HG03521 (cell line): ENCODE measurements around the gene KDM7A.
"Not testable (repeated sequence)": the region's sequence is repeated elsewhere in the genome, so short reads cannot be mapped to it uniquely, and the experiment has no call there.

Source experiments
- ATAC-seq: cut with Tn5 transposase; IDR thresholded peaks from one replicate; pipeline ENCODE4 v1.9.1; 2021; ENCODE audit warnings: mild to moderate bottlenecking, moderate library complexity; ENCODE audit not compliant: unreplicated experiment

Gene KDM7A

DNA sequence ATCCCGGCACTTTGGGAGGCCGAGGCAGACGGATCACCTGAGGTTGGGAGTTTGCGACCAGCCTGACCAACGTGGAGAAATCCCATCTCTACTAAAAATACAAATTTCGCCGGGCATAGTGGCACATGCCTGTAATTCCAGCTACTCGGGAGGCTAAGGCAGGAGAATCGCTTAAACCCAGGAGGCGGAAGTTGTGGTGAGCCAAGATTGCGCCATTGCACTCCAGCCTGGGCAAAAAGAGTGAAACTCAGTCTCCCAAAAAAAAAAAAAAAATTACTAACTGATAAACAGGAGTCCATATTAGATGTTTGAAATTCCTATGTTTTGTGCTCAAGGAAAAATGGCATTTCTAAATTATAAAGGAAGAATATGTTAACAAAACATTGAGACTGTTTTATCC lies 14.7 kb downstream of the KDM7A start:
- ATAC-seq: not testable (repeated sequence)

DNA sequence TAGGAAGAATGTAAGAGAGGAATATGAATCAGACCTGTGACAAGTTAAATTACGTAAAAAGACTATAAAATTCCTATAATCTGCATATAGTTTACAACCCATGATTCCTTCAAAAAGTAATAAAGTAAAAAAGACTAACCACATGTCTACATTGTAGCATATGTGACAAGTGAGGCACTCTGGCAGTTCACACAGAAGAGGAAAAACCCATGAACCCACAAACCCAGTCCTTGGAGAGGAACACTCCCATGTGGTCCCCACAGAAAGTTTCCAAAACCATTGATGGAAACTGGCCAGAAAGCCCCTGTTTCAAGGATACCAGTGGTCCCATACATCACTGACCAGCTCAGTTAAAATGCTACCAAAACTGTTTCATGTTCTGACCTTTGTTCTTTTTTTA lies 15.7 kb downstream of the KDM7A start:
- ATAC-seq: no peak

DNA sequence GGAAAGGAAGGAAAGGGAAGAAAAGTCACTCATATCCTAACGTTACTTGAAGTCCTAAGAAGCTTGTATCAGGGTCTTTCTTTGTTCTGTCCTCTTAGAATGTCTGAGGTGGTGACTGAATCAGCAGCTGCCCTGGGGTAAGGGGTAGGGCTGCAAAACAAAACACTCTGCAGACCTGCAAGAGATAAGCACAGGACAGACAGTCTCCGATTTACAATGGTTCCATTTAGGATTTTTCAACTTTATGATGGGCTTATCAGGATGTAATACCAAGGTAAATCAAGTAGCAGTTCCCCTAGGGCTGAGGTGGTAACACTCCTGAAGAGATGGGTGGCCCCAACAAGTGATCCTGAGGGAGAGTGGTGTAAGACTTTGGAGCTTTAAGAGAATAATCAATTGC lies 16.5 kb downstream of the KDM7A start:
- ATAC-seq: no peak

DNA sequence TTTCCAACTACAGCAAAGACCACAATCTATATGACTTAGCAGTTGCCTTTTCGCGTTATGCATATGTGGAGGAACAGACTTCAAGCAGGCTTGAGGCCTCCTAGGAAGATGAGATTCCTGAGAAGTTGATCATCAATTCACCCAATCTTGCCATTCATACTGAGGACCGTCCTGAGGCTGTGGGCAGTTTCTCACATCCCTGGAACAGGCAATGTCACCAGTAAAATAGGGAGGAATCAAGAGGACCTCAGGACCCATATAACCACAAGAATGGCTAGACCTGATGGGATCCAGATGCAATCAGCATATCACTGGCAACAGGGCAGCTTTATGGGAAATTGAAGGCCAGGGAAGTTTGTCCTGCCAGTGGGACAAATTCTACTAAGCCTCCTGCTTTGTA lies 17.3 kb downstream of the KDM7A start:
- ATAC-seq: no peak

DNA sequence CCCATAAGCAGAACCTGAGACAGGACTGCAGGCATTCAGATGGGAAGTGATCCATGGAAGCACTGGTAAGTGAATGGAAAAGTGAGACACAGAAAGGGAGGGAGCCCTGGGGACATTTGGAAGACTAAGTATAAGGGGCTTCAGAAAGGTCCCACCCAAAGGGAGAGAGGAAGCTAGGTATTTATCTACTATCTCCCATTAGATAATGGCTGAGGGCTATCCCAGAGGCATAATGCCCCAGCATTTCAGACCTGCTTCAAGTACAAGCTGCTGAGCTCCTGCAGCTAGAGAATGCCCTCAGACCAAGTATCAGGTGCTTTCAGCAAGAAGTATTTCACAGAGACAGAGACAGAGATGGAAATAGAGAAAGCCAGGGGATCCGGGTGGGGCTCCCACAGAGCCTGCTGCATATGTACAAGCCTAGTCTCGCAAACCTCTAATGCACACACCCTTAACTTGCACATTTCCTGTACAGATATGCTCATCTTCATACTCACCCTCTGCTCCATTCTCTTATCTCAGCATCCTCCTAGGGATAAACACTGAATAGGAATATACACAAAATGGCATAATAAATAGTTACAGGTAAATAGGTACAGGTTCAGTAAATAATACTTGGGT lies 20.2 kb downstream of the KDM7A start:
- no peak for ATAC-seq

DNA sequence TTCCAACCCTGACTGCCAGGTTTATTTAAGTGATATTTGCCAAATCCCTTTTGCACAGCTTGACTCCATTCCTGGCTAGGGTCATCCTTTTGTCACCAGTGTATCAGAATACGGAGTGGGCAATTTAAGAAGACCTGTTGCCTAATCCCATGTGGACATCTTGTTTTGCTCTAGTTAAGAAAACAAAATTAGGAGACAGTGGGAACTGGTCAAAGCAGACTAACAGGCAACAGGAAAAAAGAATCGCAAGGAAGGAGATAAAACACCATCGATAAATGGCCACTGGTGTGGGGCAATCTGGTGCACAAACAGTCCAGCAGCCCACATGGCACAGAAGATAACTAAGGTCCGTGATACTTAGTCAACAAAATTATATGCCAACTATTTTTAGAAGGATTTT lies 21.4 kb downstream of the KDM7A start:
- no peak for ATAC-seq

DNA sequence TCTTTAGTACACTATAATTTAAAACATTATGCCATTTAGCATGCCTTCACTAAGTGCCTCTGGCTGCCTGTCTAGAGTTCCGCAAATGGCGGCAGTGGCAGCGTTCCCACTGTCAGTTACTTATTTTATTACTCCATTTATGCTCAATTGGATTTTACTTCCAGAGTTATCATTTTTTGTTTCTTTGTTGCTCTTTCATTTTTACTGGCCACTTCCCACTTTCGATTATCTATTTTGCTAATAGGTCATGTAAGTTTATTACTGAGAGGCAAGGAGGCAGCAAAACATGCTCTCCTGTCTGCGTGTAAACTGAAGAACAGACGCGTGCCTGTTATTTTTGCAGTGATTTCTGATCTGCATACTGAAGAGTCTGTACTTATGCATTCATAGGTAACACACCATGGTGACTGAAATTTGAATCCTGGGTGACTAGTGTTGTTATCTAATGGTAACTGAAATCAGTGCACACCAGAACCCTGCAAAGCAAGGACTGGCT lies 23.1 kb downstream of the KDM7A start:
- no peak for ATAC-seq

DNA sequence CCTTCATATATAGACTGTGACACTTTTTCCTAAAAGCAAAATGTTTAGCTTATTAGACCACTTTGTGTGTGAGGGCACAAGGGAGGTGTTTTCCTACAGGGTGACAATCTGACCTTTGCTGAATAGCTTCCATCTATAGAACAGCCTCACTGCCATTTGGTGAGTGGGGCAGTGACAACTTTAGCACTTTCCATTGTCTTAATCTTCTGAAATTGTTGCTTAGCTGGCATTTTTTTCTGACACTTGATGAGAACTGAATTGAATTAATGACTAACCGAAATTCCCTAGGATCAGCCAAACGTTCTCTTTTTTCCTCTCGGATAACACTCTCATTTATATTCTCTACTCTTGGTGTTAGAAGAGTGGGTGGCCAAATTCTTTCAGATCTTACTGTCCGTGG lies 30.2 kb downstream of the KDM7A start:
- no peak for ATAC-seq

DNA sequence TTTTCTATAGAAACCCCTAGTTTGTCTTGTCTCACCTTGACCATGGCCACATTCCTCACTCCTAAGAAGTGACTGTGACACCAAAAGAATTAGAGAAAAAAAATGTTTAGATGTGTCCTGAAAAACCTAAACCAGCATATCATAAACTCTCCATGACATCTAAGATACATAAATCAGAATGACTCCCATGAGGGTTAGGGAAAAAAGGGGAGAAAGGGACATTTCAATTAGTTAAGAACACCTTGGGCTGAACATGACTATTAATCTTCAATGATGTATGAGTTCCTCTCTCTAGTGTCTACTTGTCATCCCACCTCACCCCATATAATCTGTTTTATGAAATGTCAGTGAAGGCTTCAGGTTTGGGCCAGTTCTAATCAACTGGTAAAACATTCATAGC lies 31.1 kb downstream of the KDM7A start:
- ATAC-seq: no peak

DNA sequence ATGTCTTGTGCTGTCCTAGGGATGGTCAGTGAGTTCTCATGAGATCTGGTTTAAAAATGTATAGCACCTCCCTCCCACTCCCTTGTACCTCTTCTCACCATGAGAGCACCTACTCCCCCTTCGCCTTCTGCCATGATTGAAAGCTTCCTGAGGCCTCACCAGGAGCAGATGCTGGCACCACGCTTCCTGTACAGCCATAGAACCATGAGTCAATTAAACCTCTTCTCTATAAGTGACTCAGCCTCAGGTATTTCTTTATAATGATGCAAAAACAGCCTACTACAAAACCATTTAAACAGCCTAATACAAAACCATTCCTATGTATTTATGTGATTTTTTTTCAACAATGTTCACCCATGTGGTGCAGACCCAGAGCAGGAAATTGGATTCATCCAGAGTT lies 32.0 kb downstream of the KDM7A start:
- no peak for ATAC-seq

DNA sequence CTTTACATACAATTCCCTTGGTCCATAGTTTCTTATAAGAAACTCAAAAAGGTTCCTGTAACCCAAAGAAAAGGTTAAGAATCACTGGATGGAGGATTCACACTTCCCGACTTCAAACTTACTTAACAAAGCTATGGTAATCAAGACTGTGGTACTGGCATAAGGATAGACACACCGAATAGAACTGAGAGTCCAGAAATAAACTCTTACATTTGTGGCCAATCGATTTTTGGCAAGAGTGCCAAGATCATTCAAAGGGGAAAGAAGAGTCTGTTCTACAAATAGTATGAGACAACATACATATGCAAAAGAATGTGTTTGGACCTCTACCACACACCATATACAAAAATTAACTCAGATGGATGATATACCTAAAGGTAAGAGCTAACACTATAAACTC lies 32.8 kb downstream of the KDM7A start:
- ATAC-seq: no peak

DNA sequence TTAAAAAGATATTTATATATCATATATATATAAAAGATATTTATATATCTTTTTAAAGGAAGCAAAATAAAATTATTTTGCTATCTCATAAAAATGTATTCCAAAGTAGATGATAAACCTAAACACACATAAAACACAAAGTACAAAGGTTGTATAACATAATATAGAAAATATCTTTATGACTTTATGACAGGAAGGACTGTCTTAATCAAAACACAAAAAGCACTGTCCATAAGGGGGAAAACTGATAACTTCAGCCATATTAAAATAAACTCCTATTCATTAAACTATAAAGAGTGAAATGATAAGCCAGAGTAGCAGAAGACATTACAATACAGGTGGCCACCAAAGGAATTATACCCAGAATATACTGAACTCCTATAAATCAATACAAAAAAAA lies 34.8 kb downstream of the KDM7A start:
- ATAC-seq: no peak

DNA sequence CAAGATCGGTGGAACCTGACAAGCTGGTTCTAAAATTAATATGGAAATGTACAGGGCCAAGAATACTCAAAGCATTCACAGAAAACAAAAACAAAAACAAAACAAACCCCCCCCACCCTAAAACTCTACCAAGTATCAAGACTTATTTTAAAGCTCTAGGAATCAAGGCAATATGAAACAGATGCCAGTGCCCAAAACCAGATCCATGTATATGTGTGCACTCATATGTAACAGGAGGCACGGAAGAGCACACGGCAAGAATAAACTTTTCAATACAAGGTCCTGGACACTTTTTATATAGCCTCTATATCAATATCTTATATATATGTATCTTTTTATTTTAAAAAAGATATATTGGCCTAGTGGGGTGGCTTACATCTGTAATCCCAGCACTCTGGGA lies 35.5 kb downstream of the KDM7A start:
- ATAC-seq: no peak

DNA sequence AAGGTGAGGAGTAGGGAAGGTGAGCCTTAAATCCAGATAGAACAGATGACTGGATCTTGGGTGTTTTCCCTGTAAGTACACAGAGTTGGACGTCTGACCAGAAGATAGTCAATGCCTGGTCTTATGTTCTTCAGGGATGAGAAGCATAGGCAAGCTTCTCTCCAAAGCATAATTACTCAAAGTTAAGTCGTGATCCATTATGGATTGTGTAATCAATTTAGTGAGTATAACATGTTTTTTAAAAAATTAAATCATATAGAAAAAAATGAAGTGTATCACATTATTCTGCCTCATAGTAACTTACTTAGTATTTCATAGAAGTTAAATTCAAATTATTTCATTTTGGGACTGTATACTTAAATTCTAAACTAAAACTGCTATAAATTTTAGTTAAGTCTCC lies 39.7 kb downstream of the KDM7A start:
- no peak for ATAC-seq

DNA sequence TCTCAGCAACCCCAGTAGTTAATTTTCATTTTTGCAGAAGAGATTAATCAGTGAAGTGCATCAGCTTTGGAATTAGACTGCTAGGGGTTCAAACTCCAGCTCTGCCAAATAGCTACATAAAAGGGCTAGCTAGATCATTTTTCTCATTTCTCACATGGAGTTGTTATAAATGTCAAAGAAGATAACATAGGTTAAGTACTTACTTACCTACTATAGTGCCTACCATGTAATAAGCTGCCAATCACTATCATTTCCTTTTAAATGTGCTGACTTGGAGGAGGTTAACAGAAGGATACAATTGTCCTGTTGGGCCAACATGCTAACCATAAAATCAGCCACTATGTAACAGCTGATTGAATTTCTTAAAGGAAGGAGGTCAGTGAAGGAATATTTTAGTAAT lies 40.7 kb downstream of the KDM7A start:
- ATAC-seq: no peak

DNA sequence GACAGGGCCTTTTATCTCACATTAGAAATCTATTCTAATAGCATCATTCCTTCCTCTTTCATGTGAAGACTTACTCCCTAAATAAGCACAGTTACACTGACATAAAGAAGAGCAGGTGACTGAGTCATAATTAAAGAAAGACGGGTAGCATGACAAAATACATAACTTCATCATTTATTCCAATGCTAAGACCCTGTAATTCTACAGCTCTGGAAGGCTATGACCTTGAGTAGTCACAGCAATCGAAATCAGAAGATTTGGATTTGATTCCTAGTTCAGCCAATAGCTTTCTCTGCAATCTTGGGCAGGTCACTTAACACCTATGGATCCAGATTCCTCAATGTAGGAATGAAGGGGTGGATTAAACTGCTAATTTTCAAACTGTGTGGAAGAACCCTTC lies 42.7 kb downstream of the KDM7A start:
- ATAC-seq: no peak

DNA sequence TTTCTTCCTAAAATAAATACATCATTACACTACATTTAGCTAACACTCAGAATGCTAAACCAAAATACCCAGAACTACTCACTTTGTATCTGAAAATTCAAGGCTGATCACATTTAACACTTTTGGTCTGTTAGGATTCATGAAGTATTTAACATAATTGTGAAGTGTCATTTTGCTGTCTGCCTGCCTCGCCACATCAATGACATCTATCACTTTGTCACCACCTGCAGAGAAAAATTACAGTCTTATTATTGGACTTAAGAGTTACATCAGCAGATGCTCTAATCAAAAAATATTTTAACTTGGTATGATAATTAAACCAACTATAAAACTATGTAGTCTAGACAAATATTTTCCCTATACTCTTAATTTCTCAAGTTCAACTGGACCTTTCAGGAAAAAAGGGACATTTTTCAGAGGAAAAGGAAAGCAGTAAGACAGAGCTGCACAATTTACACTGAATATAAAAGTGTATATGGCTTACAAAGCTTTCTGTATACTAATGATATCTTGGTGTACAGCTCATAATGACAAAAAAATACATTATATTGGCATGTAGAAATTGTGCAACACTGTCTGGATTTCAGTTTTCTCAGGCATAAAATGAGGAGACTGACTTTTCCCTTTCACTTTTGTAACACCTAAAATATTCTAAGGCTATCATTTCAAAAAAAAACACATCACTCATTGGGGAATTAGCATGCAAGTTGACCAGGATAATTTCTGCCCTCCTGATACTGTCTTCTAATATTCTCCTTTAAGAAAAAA lies 49.2 kb downstream of the KDM7A start:
- no peak for ATAC-seq

DNA sequence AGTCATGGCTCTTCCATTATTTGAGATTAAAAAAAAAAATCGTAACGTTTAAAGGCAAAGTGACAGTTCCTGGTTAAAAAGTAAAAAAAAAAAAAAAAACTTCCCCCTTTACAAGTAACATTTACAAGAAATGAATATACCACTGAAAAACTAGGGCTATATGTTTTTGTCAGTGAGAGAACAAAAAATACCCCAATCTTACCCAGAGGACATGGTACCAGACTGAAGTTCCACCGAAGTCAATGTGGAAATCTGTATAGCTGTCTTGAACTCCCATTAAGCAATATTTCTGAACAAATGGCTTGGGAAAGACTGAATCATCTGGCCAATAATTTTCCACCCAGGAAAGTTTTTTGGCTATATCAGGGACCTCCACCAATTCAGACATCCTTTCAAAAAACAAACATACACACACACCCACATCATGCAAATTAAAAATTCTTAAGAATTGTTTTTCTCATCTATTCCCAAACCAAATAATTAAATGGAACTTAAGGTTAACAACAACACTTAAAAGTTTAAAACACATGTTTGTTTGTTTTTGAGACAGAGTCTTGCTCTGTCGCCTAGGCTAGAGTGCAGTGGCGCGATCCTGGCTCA lies 50.2 kb downstream of the KDM7A start:
- ATAC-seq: no peak

DNA sequence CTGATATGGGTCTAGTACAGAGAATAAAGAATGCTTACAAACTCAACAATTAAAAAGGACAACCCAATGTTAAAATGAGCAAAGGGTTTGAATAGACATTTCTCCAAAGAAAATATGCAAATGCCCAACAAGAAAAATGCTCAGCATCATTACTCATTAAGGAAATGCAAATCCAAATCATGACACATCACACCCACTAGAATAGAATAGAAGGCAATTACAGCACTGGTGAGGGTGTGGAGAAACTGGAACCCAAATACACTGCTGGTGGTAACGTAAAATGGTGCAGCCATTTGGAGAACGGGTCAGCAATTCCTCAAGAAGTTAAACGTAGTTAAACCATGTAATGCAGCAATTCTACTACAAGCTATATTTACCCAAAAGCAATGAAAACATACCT lies 53.8 kb downstream of the KDM7A start:
- no peak for ATAC-seq

DNA sequence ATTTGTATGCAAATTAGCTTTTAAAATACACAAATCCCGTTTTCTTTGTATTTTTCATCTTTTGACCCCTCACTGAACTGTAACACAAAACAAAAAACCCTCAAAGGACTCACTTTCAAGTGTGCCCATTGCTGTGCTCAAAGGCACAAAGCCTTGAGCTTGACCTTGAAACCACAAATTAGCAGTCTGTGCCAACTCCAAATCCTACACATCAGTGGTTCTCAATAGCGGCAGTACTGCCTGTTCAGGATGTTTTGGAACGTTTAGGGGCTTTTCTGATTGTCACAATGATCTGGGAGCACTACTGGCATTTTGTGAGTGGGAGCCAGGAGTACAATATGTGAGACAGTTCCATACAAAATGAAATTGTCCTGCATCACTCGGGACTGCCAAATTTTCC lies 55.5 kb downstream of the KDM7A start:
- ATAC-seq: no peak

DNA sequence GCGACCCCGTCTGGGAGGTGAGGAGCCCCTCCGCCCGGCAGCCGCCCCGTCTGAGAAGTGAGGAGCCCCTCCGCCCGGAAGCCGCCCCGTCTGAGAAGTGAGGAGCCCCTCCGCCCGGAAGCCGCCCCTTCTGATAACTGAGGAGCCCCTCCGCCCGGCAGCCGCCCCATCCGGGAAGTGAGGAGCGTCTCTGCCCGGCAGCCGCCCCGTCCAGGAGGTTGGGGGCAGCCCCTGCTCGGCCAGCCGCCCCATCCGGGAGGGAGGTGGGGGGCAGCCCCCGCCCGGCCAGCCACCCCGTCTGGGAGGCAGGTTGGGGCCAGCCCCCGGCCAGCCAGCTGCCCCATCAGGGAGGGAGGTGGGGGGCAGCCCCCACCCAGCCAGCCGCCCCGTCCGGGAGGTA lies 62.0 kb downstream of the KDM7A start:
- not testable (repeated sequence) for ATAC-seq

DNA sequence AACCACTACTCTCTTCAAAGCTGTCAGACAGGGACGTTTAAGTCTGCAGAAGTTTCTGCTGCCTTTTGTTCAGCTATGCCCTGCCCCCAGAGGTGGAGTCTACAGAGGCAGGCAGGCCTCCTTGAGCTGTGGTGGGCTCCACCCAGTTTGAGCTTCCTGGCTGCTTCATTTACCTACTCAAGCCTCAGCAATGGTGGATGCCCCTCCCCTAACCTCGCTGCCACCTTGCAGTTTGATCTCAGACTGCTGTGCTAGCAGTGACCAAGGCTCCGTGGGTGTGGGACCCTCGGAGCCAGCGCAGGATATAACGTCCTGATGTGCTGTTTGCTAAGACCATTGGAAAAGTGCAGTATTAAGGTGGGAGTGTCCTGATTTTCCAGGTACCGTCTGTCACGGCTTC lies 68.0 kb downstream of the KDM7A start:
- ATAC-seq: not testable (repeated sequence)
